Measurements from ENCODE around the gene MSANTD3.
"Not testable (repeated sequence)": the region's sequence is repeated elsewhere in the genome, so short reads cannot be mapped to it uniquely, and the experiment has no call there.

MSANTD3 gene

GRCh38 chr9:100413839-100414420 lies 13.0 kb upstream of the MSANTD3 start:
- no peak for TF ChIP-seq PKNOX1 (IDR thresholded peaks at IDR 0.05)
- TF ChIP-seq ARNT (IDR thresholded peaks at IDR 0.05), result no peak
- TF ChIP-seq BHLHE40 (IDR thresholded peaks at IDR 0.05; ENCODE audit: borderline replicate concordance), result no peak
- TF ChIP-seq CTBP1 (IDR thresholded peaks at IDR 0.05; ENCODE audit: borderline replicate concordance), result no peak
- TF ChIP-seq LEF1 (IDR thresholded peaks at IDR 0.05; ENCODE audit: borderline replicate concordance), result no peak
- TF ChIP-seq ZNF384 (IDR thresholded peaks at IDR 0.05), result no peak
- TF ChIP-seq FOXK2 (IDR thresholded peaks at IDR 0.05), result no peak
- TF ChIP-seq FOXA1 (IDR thresholded peaks at IDR 0.05), result no peak
- no peak for TF ChIP-seq SUZ12 (IDR thresholded peaks at IDR 0.05)
- TF ChIP-seq HDGF (IDR thresholded peaks at IDR 0.05; ENCODE audit: borderline replicate concordance), result no peak
- TF ChIP-seq SP1 (IDR thresholded peaks at IDR 0.05), result no peak
- TF ChIP-seq ELF4 (IDR thresholded peaks at IDR 0.05), result no peak
- TF ChIP-seq NFRKB (IDR thresholded peaks at IDR 0.05), result no peak
- TF ChIP-seq FOXM1 (IDR thresholded peaks at IDR 0.05; ENCODE audit: borderline replicate concordance), result no peak
- no peak for TF ChIP-seq L3MBTL2 (conservative IDR thresholded peaks at IDR 0.05)
- no peak for TF ChIP-seq TARDBP (IDR thresholded peaks at IDR 0.05)
- DNase-seq (ENCODE audit: extremely low spot score), result no peak
- ChIA-PET CTCF (no interaction called here), POLR2A (interaction anchor here (1.5 kb wide), 1 partner anchor 13 kb away, joined by 6 read pairs; the partner anchor contains the start of gene MSANTD3)

GRCh38 chr9:100417815-100418214 lies 9.1 kb upstream of the MSANTD3 start:
- no peak for DNase-seq (ENCODE audit: extremely low spot score)
- ChIA-PET POLR2A (no interaction called here), CTCF (interaction anchor here (1.2 kb wide), 1 partner anchor 15 kb away, joined by 3 read pairs; no protein-coding TSS in a partner anchor)
- no peak for TF ChIP-seq FOXK2 (IDR thresholded peaks at IDR 0.05)
- TF ChIP-seq TARDBP (IDR thresholded peaks at IDR 0.05), result no peak
- TF ChIP-seq PKNOX1 (IDR thresholded peaks at IDR 0.05), result no peak
- no peak for TF ChIP-seq FOXA1 (IDR thresholded peaks at IDR 0.05)

DNA sequence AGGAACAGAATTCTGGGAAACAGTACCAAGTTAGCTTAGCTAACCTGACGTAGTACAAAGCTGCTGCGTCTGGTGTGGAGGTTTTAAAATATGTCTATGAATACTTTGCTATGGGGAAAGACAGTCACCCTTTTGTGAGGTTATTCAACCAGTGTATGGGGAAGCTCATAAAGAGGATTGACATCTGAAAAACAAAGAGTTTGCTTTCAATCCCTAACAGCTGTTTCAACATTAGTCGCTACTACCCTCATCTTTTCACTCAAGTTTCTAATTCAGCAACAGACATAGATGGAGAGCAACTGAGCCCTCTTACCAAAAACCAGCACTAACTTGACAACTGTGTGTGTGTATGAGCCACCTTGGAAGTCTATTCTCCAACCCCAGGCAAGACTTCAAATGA lies 7.8 kb upstream of the MSANTD3 start:
- ChIA-PET CTCF (no interaction called here), POLR2A (no interaction called here)
- TF ChIP-seq ARNT (IDR thresholded peaks at IDR 0.05) (no peak), HDGF (IDR thresholded peaks at IDR 0.05; ENCODE audit: borderline replicate concordance) (no peak), FOXK2 (IDR thresholded peaks at IDR 0.05) (no peak), SP1 (IDR thresholded peaks at IDR 0.05) (no peak), FOXM1 (IDR thresholded peaks at IDR 0.05; ENCODE audit: borderline replicate concordance) (no peak), BHLHE40 (IDR thresholded peaks at IDR 0.05; ENCODE audit: borderline replicate concordance) (no peak), ZNF384 (IDR thresholded peaks at IDR 0.05) (no peak), TARDBP (IDR thresholded peaks at IDR 0.05) (no peak), SUZ12 (IDR thresholded peaks at IDR 0.05) (no peak), NFRKB (IDR thresholded peaks at IDR 0.05) (no peak), FOXA1 (IDR thresholded peaks at IDR 0.05) (no peak), PKNOX1 (IDR thresholded peaks at IDR 0.05) (no peak), CTBP1 (IDR thresholded peaks at IDR 0.05; ENCODE audit: borderline replicate concordance) (no peak), L3MBTL2 (conservative IDR thresholded peaks at IDR 0.05) (no peak), LEF1 (IDR thresholded peaks at IDR 0.05; ENCODE audit: borderline replicate concordance) (no peak), ELF4 (IDR thresholded peaks at IDR 0.05) (no peak)
- no peak for DNase-seq (ENCODE audit: extremely low spot score)

GRCh38 chr9:100421116-100421515 lies 5.8 kb upstream of the MSANTD3 start:
- POLR2A ChIA-PET; DNase-seq (ENCODE audit: extremely low spot score); CTCF ChIA-PET: not testable (repeated sequence)

DNA sequence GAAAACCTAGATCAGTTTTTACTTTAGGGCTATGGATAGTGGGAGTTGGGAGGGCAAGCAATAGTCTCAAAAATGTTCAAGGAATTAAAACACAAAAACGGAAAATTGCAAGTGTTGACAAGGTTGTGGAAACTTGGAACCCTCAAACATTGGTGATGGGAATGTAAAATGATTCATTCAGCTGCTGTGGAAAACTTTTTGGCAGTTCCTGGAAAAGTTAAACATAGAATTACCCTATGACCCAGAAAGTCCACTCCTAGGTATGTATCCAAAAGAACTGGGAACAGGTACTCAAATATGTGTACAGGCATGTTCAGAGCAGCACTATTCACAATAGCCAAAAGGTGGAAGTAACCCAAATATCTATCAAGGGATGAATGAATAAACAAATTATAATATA lies 1.2 kb upstream of the MSANTD3 start:
- ChIA-PET CTCF (no interaction called here), POLR2A (interaction anchor here (0.8 to 2.6 kb wide), 3 partner anchors 10 to 72 kb away, joined by 3 to 12 read pairs (median 4); no protein-coding TSS in a partner anchor)
- TF ChIP-seq ELF4 (IDR thresholded peaks at IDR 0.05) (no peak), FOXA1 (IDR thresholded peaks at IDR 0.05) (no peak), ARNT (IDR thresholded peaks at IDR 0.05) (no peak), LEF1 (IDR thresholded peaks at IDR 0.05; ENCODE audit: borderline replicate concordance) (no peak), HDGF (IDR thresholded peaks at IDR 0.05; ENCODE audit: borderline replicate concordance) (no peak), TARDBP (IDR thresholded peaks at IDR 0.05) (no peak), L3MBTL2 (conservative IDR thresholded peaks at IDR 0.05) (no peak), ZNF384 (IDR thresholded peaks at IDR 0.05) (no peak), SUZ12 (IDR thresholded peaks at IDR 0.05) (no peak), FOXK2 (IDR thresholded peaks at IDR 0.05) (no peak), FOXM1 (IDR thresholded peaks at IDR 0.05; ENCODE audit: borderline replicate concordance) (no peak), BHLHE40 (IDR thresholded peaks at IDR 0.05; ENCODE audit: borderline replicate concordance) (no peak), SP1 (IDR thresholded peaks at IDR 0.05) (no peak), NFRKB (IDR thresholded peaks at IDR 0.05) (no peak), PKNOX1 (IDR thresholded peaks at IDR 0.05) (no peak), CTBP1 (IDR thresholded peaks at IDR 0.05; ENCODE audit: borderline replicate concordance) (no peak)
- DNase-seq (ENCODE audit: extremely low spot score), result no peak

- DNase-seq (ENCODE audit: extremely low spot score), result no peak
- CTCF ChIA-PET, result no interaction called here
- POLR2A ChIA-PET, result interaction anchor here (0.7 to 2.6 kb wide), 5 partner anchors 10 to 74 kb away, joined by 3 to 12 read pairs (median 4); no protein-coding TSS in a partner anchor
- TF ChIP-seq TARDBP (IDR thresholded peaks at IDR 0.05) (no peak), NFRKB (IDR thresholded peaks at IDR 0.05) (no peak)
These were observed 784 bp upstream of the MSANTD3 start for GRCh38 chr9:100426189-100426529.

Data from HEK293T (cell line).